Left renal cortex interstitium (tissue), 4 donors: ENCODE results near the gene LIN37. TPM values are rescaled to one million over a fixed set of nuclear protein-coding genes. Genes with fewer than 3 reads are reported as not detected.

ENCODE experiments used
- polyA plus RNA-seq, 4 donors: library from polyadenylated mRNA; unstranded; fragments of 120-200 nt; gene quantifications; one replicate each; pipeline ENCODE4 v1.2.1, GENCODE V29; 2013; ENCODE audit not compliant: insufficient read length in 4 of 4

The LIN37 gene
- polyA plus RNA-seq, 4 donors, result 11.5 to 13.0 (median 12.4) TPM

Other genes starting within 250 kb of the LIN37 start
- 100 to 1,000 TPM in 2 of 4 donors, 10 to 100 TPM in 2; 69.7 to 135 (median 107) TPM for gene DMKN, start 234.9 kb upstream of the LIN37 start, polyA plus RNA-seq
- gene SBSN, start 220.3 kb upstream of the LIN37 start, polyA plus RNA-seq, result under 1 TPM in 3 of 4 donors, not detected in 1; 0.10 to 0.24 (median 0.21) TPM
- gene GAPDHS, start 215.1 kb upstream of the LIN37 start, polyA plus RNA-seq, result not detected
- 100 to 1,000 TPM in 2 of 4 donors, 10 to 100 TPM in 2; 80.6 to 113 (median 93.9) TPM for gene TMEM147, start 202.9 kb upstream of the LIN37 start, polyA plus RNA-seq
- gene ATP4A, start 184.9 kb upstream of the LIN37 start, polyA plus RNA-seq, result under 1 TPM in 1 of 4 donors, not detected in 3; 0.05 TPM
- not detected for gene PMIS2, start 162.4 kb upstream of the LIN37 start, polyA plus RNA-seq
- gene HAUS5, start 135.8 kb upstream of the LIN37 start, polyA plus RNA-seq, result 10 to 100 TPM; 18.2 to 30.9 (median 26.9) TPM
- 10 to 100 TPM; 57.1 to 94.4 (median 73.3) TPM for gene RBM42, start 119.5 kb upstream of the LIN37 start, polyA plus RNA-seq
- gene ETV2, start 106.8 kb upstream of the LIN37 start, polyA plus RNA-seq, result 1 to 10 TPM; 1.1 to 3.6 (median 2.6) TPM
- gene COX6B1, start 100.3 kb upstream of the LIN37 start, polyA plus RNA-seq, result 100 to 1,000 TPM; 302 to 435 (median 348) TPM
- 10 to 100 TPM in 3 of 4 donors, 1 to 10 TPM in 1; 9.8 to 26.7 (median 15.8) TPM for gene UPK1A, start 82.1 kb upstream of the LIN37 start, polyA plus RNA-seq
- under 1 TPM; 0.17 to 0.91 (median 0.44) TPM for gene ZBTB32, start 44.0 kb upstream of the LIN37 start, polyA plus RNA-seq
- gene KMT2B, start 30.6 kb upstream of the LIN37 start, polyA plus RNA-seq, result 10 to 100 TPM; 24.2 to 42.6 (median 34.2) TPM
- gene IGFLR1, start 6.1 kb upstream of the LIN37 start, polyA plus RNA-seq, result 1 to 10 TPM; 2.8 to 4.6 (median 3.7) TPM
- gene U2AF1L4, start 3.2 kb upstream of the LIN37 start, polyA plus RNA-seq, result 10 to 100 TPM; 15.7 to 21.8 (median 19.7) TPM
- gene PSENEN, start 2.9 kb upstream of the LIN37 start, polyA plus RNA-seq, result 10 to 100 TPM; 54.5 to 78.6 (median 66.5) TPM
- gene HSPB6, start 8.5 kb downstream of the LIN37 start, polyA plus RNA-seq, result 10 to 100 TPM; 19.4 to 32.3 (median 25.1) TPM
- 10 to 100 TPM; 11.5 to 28.6 (median 18.2) TPM for gene PROSER3, start 9.6 kb downstream of the LIN37 start, polyA plus RNA-seq
- gene ARHGAP33, start 27.0 kb downstream of the LIN37 start, polyA plus RNA-seq, result 10 to 100 TPM; 10.9 to 53.7 (median 30.0) TPM
- gene PRODH2, start 64.3 kb downstream of the LIN37 start, polyA plus RNA-seq, result 10 to 100 TPM; 24.2 to 60.6 (median 39.9) TPM
- gene NPHS1, start 103.9 kb downstream of the LIN37 start, polyA plus RNA-seq, result 100 to 1,000 TPM; 101 to 226 (median 168) TPM
- gene KIRREL2, start 108.3 kb downstream of the LIN37 start, polyA plus RNA-seq, result 10 to 100 TPM in 3 of 4 donors, 1 to 10 TPM in 1; 7.7 to 12.8 (median 11.5) TPM
- gene APLP1, start 120.0 kb downstream of the LIN37 start, polyA plus RNA-seq, result 10 to 100 TPM; 19.3 to 32.8 (median 28.3) TPM
- gene NFKBID, start 152.0 kb downstream of the LIN37 start, polyA plus RNA-seq, result 1 to 10 TPM; 1.3 to 6.0 (median 4.1) TPM
- 1 to 10 TPM; 3.0 to 4.5 (median 3.4) TPM for gene HCST, start 154.0 kb downstream of the LIN37 start, polyA plus RNA-seq
- gene TYROBP, start 159.7 kb downstream of the LIN37 start, polyA plus RNA-seq, result 10 to 100 TPM in 2 of 4 donors, 1 to 10 TPM in 2; 8.2 to 13.5 (median 11.1) TPM
- gene LRFN3, start 187.8 kb downstream of the LIN37 start, polyA plus RNA-seq, result 10 to 100 TPM in 3 of 4 donors, 1 to 10 TPM in 1; 8.6 to 19.9 (median 14.3) TPM
- 10 to 100 TPM; 12.4 to 19.8 (median 15.0) TPM for gene SDHAF1, start 246.6 kb downstream of the LIN37 start, polyA plus RNA-seq